Astrocyte of the cerebellum (primary cell): ENCODE measurements around the gene PLXND1.

Experiments used
- DNase-seq: peaks from one replicate; pipeline ENCODE4 v3.0.0-alpha.2; 2011; ENCODE audit warnings: low read depth
- H3K4me3 ChIP-seq: 2 replicates; pipeline ENCODE4 v1.5.1; 2011; ENCODE audit warnings: mild to moderate bottlenecking, low read depth, low read length, moderate library complexity
- CTCF ChIP-seq: IDR thresholded peaks from 2 replicates; pipeline ENCODE4 v1.5.1; 2012; ENCODE audit warnings: low read length, low read depth, moderate library complexity, mild to moderate bottlenecking; ENCODE audit errors: missing control alignments
- in situ Hi-C: cut with HindIII; loops from 2 replicates; pipeline ENCODE4 v1.10.0; 2017; ENCODE audit warnings: low sequenced_read_pairs

PLXND1 gene

GRCh38 chr3:129635656-129636055 lies 29.2 kb upstream of the PLXND1 start:
- DNase-seq, result no peak
- in situ Hi-C loops, result no loop called here
- no peak for TF ChIP-seq CTCF
- no peak overlapping the region for H3K4me3 ChIP-seq

GRCh38 chr3:129633751-129634481 lies 27.4 kb upstream of the PLXND1 start:
- no peak overlapping the region for H3K4me3 ChIP-seq
- no peak for TF ChIP-seq CTCF
- no peak for DNase-seq
- in situ Hi-C loops, result no loop called here

GRCh38 chr3:129632977-129633376 lies 26.5 kb upstream of the PLXND1 start:
- in situ Hi-C loops, result no loop called here
- TF ChIP-seq CTCF, result no peak
- H3K4me3 ChIP-seq, result no peak overlapping the region
- no peak for DNase-seq

- TF ChIP-seq CTCF, result no peak
Observed at GRCh38 chr3:129632556-129632955, 26.1 kb upstream of the PLXND1 start.

GRCh38 chr3:129632056-129632455 lies 25.6 kb upstream of the PLXND1 start:
- in situ Hi-C loops, result no loop called here
- DNase-seq, result no peak
- no peak for TF ChIP-seq CTCF
- H3K4me3 ChIP-seq, result no peak overlapping the region

More at GRCh38 chr3:129632556-129632955, 26.1 kb upstream of the PLXND1 start:
- in situ Hi-C loops, result no loop called here
- no peak for DNase-seq
- H3K4me3 ChIP-seq, result no peak overlapping the region

GRCh38 chr3:129629011-129629410 lies 22.5 kb upstream of the PLXND1 start:
- DNase-seq, result no peak
- no peak overlapping the region for H3K4me3 ChIP-seq
- no peak for TF ChIP-seq CTCF
- in situ Hi-C loops, result no loop called here
